ENCODE data around the gene CEP250. TPM values are rescaled to one million over a fixed set of nuclear protein-coding genes. Genes with fewer than 3 reads are reported as not detected.
"Not testable (repeated sequence)": the region's sequence is repeated elsewhere in the genome, so short reads cannot be mapped to it uniquely, and the experiment has no call there.

The CEP250 gene
- total RNA-seq, 2 experiments from 2014 or later = 31.6 to 74.4 TPM

DNA sequence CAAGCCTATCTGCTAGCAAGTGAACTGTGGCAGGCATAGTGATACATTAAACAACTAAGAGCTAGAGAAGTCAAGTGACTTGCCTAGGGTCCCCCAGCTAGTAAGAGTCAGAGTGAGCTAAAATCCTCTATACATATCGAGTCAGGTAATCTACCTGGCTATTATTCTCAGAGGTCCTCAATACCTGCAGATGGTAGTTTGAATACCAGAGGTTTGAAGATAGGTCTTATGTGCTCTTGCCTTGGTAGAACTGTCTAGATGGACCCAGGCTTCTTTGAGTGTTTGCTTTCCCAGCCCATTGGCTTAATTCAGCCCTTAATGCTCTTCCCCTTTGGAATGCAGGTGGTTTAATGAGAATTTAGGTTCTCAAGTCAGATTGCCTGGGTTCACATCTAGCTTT is 87.6 kb downstream of the CEP250 start:
- no peak for DNase-seq (ENCODE audit: low spot score)
- peak overlapping the region; percentile 72 for H3K4me2 ChIP-seq (ENCODE audit: low read length)
- H2AFZ ChIP-seq (ENCODE audit: low read length) = no peak overlapping the region
- TF ChIP-seq EZH2phosphoT487 (IDR thresholded peaks at IDR 0.05; ENCODE audit: borderline replicate concordance, low read depth, low read length) = no peak
- TF ChIP-seq, protein P1, sequence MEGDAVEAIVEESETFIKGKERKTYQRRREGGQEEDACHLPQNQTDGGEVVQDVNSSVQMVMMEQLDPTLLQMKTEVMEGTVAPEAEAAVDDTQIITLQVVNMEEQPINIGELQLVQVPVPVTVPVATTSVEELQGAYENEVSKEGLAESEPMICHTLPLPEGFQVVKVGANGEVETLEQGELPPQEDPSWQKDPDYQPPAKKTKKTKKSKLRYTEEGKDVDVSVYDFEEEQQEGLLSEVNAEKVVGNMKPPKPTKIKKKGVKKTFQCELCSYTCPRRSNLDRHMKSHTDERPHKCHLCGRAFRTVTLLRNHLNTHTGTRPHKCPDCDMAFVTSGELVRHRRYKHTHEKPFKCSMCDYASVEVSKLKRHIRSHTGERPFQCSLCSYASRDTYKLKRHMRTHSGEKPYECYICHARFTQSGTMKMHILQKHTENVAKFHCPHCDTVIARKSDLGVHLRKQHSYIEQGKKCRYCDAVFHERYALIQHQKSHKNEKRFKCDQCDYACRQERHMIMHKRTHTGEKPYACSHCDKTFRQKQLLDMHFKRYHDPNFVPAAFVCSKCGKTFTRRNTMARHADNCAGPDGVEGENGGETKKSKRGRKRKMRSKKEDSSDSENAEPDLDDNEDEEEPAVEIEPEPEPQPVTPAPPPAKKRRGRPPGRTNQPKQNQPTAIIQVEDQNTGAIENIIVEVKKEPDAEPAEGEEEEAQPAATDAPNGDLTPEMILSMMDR (conservative IDR thresholded peaks at IDR 0.05; ENCODE audit: low read length) = no peak
- no TSS peak for BruUV-seq (replicated peaks)
- CTCF ChIA-PET (ENCODE audit: unreplicated experiment) = interaction anchor here (1.5 kb wide), 1 partner anchor 29 kb away, joined by 4 read pairs; no protein-coding TSS in a partner anchor
- POLR2A ChIA-PET = interaction anchor here (0.6 to 1.1 kb wide), 4 partner anchors 12 to 346 kb away, joined by 3 to 4 read pairs (median 3); no protein-coding TSS in a partner anchor
- no peak overlapping the region for H3K27ac ChIP-seq (ENCODE audit: low read depth, low read length, poor library complexity, severe bottlenecking)
- H3K79me2 ChIP-seq (ENCODE audit: insufficient read depth, low read depth, low read length) = peaks cover 4% of the 10 kb centered on the region; the same call in 1 of the 2 replicates
- intact Hi-C loops (cut with micrococcal nuclease; ENCODE audit: unreplicated experiment) = loop anchor here (5.0 kb wide), 1 partner anchor 74 kb away; the partner anchor contains the start of gene SPAG4
- peaks cover 16% of the 10 kb centered on the region for H3K36me3 ChIP-seq (ENCODE audit: insufficient read depth, low read length)
- peaks cover 25% of the 10 kb centered on the region for H3K4me1 ChIP-seq (ENCODE audit: insufficient read depth, low read length, poor library complexity, severe bottlenecking)
- H4K20me1 ChIP-seq (ENCODE audit: insufficient read depth, low read length) = no peaks in the 10 kb centered on the region
- no peaks in the 10 kb centered on the region for H3K9me3 ChIP-seq (ENCODE audit: low read length)
- H3K4me3 ChIP-seq (ENCODE audit: low read depth, low read length, poor library complexity, severe bottlenecking) = peak overlapping the region; percentile 84
- H3K9me2 ChIP-seq (ENCODE audit: insufficient read depth, low read length) = no peaks in the 10 kb centered on the region

DNA sequence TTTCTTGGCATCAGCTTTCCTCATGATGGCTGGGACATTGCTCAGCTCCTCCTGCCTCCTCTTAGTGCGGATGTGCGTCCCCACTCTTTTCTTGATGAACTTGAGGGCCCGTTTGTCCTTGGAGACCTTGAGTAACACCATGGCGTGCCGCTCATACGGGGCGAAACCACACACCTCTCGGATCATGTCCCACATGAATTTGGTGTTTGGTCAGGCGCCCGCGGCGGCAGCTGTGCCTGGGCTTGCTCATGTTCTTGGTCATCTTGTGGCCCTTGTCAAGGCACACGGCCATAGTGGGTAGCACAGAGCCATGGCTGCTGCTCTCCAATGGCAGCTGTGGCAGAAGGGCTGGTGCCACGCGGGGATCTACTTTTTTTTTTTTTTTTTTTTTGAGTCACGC is 89.0 kb downstream of the CEP250 start:
- peaks cover 30% of the 10 kb centered on the region for H3K36me3 ChIP-seq (ENCODE audit: insufficient read depth, low read length)
- no peak overlapping the region for H3K4me2 ChIP-seq (ENCODE audit: low read length)
- H2AFZ ChIP-seq (ENCODE audit: low read length) = no peak overlapping the region
- DNase-seq (ENCODE audit: low spot score) = no peak
- no TSS peak for BruUV-seq (replicated peaks)
- H3K27ac ChIP-seq (ENCODE audit: low read depth, low read length, poor library complexity, severe bottlenecking) = no peak overlapping the region
- no peaks in the 10 kb centered on the region for H3K9me2 ChIP-seq (ENCODE audit: insufficient read depth, low read length)
- H3K9me3 ChIP-seq (ENCODE audit: low read length) = no peaks in the 10 kb centered on the region
- no peak overlapping the region for H3K4me3 ChIP-seq (ENCODE audit: low read depth, low read length, poor library complexity, severe bottlenecking)
- peaks cover 4% of the 10 kb centered on the region; the same call in 1 of the 2 replicates for H3K79me2 ChIP-seq (ENCODE audit: insufficient read depth, low read depth, low read length)
- intact Hi-C loops (cut with micrococcal nuclease; ENCODE audit: unreplicated experiment) = loop anchor here (5.0 kb wide), 1 partner anchor 73 kb away; the partner anchor contains the start of gene SPAG4
- no peaks in the 10 kb centered on the region for H4K20me1 ChIP-seq (ENCODE audit: insufficient read depth, low read length)
- ChIA-PET CTCF (ENCODE audit: unreplicated experiment) (no interaction called here), POLR2A (interaction anchor here (0.7 kb wide), 2 partner anchors 108 to 140 kb away, joined by 3 read pairs; no protein-coding TSS in a partner anchor)
- TF ChIP-seq, protein P1 (conservative IDR thresholded peaks at IDR 0.05; ENCODE audit: low read length) = no peak
- no peak for TF ChIP-seq EZH2phosphoT487 (IDR thresholded peaks at IDR 0.05; ENCODE audit: borderline replicate concordance, low read depth, low read length)
- peaks cover 25% of the 10 kb centered on the region for H3K4me1 ChIP-seq (ENCODE audit: insufficient read depth, low read length, poor library complexity, severe bottlenecking)

DNA sequence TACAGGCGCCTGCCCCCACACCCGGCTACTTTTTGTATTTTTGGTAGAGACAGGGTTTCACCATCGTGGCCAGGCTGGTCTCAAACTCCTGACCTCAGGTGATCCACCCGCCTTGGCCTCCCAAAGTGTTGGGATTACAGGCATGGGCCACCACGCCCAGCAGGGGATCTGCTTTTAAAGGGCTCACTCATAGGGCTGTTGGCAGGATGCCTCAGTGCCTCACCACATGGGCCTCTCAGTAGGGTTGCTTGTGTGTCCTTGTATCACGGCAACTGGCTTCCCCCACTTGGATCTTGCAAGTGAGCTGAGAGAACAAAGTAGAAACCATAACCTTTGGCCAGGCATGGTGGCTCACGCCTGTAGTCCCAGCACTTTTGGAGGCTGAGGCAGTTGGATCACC is 89.5 kb downstream of the CEP250 start:
- H2AFZ ChIP-seq (ENCODE audit: low read length); H3K9me3 ChIP-seq (ENCODE audit: low read length); H3K4me3 ChIP-seq (ENCODE audit: low read depth, low read length, poor library complexity, severe bottlenecking); H4K20me1 ChIP-seq (ENCODE audit: insufficient read depth, low read length); H3K79me2 ChIP-seq (ENCODE audit: insufficient read depth, low read depth, low read length); H3K4me2 ChIP-seq (ENCODE audit: low read length); H3K27ac ChIP-seq (ENCODE audit: low read depth, low read length, poor library complexity, severe bottlenecking); DNase-seq (ENCODE audit: low spot score); H3K9me2 ChIP-seq (ENCODE audit: insufficient read depth, low read length); CTCF ChIA-PET (ENCODE audit: unreplicated experiment); BruUV-seq (replicated peaks): not testable (repeated sequence)
- H3K36me3 ChIP-seq (ENCODE audit: insufficient read depth, low read length) = peaks cover 35% of the 10 kb centered on the region
- intact Hi-C loops (cut with micrococcal nuclease; ENCODE audit: unreplicated experiment) = loop anchor here (5.0 kb wide), 1 partner anchor 72 kb away; the partner anchor contains the start of gene SPAG4
- POLR2A ChIA-PET = interaction anchor here (0.7 kb wide), 2 partner anchors 107 to 141 kb away, joined by 3 read pairs; no protein-coding TSS in a partner anchor
- peaks cover 25% of the 10 kb centered on the region for H3K4me1 ChIP-seq (ENCODE audit: insufficient read depth, low read length, poor library complexity, severe bottlenecking)

Measured in OCI-LY7 (cell line).